ENCODE results near the gene LIN28A. TPM values are rescaled to one million over a fixed set of nuclear protein-coding genes. Genes with fewer than 3 reads are reported as not detected.

LIN28A gene
- total RNA-seq, 1 experiment from 2014 or later: under 0.01 TPM

- peak; percentile 57 for DNase-seq (ENCODE audit: low read depth)
Measured at GRCh38 chr1:26387447-26387846, 23.2 kb upstream of the LIN28A start.

DNA sequence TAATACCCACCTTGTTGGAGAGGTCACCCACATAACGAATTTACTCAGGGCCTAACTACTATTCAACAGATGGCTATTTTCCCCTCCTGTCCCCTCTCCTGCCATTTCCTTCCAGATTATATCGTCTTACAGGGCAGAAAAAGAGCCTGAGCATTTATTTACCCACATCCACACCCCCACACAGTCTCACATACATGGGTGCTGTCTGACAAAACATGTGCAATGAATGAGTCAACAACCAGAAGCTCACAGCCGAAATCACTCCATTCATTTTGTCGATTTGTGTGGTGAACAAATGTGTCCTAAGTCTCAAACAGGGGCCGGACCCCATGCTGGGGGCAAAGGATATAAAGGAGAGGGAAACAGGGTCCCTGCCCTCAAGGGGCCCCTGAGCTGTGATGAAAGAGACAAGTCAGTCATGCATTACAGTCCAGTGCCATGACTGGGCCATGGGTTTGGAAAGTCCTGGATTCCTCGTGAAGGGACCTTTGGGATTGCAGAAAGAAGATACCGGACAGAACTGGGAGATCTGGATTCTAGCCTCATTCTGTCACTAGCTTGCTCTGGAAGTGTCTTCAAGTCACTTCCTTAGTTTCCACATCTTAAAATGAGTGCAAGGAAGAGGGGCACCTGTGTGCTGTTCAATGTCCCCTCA lies 21.7 kb upstream of the LIN28A start:
- DNase-seq (ENCODE audit: low read depth): no peak

DNA sequence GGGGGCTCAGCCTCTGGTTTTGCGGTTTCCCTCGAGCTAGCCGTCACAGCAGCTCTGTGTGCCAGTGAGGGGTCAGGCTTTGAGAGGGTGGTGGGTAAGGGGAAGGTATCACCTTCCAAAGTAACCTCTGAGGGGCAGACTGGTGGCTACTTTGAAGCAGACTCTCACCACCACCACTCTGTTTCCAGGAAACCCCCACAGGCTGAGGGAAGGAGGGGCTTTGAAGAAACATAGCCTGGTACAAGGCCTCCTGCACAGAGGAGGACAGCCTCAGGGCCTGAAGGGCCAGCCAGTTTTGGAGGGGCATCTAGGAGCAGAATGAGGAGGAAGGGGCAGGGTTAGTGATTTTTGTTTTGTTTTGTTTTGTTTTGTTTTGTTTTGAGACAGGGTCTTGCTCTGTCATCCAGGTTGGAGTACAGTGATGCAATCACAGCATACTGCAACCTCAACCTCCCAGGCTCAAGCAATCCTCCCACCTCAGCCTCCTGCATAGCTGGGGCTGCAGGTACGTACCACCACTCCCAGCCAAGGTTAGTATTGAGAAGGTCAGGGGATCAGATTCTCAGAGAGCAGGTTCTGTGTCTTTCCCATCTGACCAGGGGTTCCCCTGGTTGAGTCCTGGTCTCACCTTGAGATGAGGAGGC lies 20.9 kb upstream of the LIN28A start:
- DNase-seq (ENCODE audit: low read depth): no peak

- DNase-seq (ENCODE audit: low read depth): peak; percentile 57
Measured at GRCh38 chr1:26391450-26391849, 19.2 kb upstream of the LIN28A start.

- DNase-seq (ENCODE audit: low read depth): no peak
Measured at GRCh38 chr1:26395754-26396153, 14.9 kb upstream of the LIN28A start.

- no peak for DNase-seq (ENCODE audit: low read depth)
Measured at GRCh38 chr1:26399034-26399433, 11.6 kb upstream of the LIN28A start.

- no peak for DNase-seq (ENCODE audit: low read depth)
Measured at GRCh38 chr1:26401891-26402290, 8.7 kb upstream of the LIN28A start.

DNA sequence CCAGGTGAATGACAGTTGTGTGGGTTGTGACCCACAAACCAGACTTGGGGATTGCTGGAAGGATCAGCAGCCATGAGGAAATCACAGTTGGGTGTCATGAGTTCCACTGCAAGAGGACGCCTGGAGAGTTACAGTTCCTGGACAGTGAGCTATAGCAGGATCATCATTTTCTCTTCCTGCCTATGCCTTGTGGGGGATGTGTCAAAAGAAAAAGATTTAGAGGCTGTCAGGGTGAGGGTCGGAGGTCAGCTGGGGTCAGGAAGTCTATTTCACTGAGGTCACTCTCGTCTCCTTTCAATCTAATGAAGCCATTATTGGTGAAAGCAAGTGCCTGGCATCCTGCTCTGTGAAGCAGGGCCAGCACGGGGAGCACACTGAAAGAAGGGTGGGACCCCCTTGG lies 7.0 kb upstream of the LIN28A start:
- no peak for DNase-seq (ENCODE audit: low read depth)

- DNase-seq (ENCODE audit: low read depth): no peak
Measured at GRCh38 chr1:26404641-26405040, 6.0 kb upstream of the LIN28A start.

GRCh38 chr1:26405281-26405915 lies 5.2 kb upstream of the LIN28A start:
- no peak for DNase-seq (ENCODE audit: low read depth)

DNA sequence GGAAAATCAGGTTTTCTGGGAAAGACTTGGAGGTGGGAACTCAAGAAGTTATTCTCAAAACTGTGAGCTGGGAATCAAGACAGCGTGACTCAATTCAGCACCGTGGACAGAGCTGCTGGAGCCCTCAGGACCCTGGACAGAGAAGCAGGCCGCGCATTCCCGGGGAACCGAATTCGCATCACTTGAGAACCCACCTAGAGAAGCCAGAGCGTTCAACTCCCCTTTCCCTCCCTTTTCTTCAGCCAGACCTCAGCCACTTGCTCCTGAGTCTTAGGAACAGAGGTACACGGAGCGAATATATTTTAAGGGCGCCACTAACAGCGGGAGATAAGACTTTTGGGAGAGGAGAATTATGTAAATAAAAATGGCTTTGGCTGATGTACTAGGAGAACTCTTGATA lies 2.0 kb upstream of the LIN28A start:
- DNase-seq (ENCODE audit: low read depth): peak; percentile 64

DNA sequence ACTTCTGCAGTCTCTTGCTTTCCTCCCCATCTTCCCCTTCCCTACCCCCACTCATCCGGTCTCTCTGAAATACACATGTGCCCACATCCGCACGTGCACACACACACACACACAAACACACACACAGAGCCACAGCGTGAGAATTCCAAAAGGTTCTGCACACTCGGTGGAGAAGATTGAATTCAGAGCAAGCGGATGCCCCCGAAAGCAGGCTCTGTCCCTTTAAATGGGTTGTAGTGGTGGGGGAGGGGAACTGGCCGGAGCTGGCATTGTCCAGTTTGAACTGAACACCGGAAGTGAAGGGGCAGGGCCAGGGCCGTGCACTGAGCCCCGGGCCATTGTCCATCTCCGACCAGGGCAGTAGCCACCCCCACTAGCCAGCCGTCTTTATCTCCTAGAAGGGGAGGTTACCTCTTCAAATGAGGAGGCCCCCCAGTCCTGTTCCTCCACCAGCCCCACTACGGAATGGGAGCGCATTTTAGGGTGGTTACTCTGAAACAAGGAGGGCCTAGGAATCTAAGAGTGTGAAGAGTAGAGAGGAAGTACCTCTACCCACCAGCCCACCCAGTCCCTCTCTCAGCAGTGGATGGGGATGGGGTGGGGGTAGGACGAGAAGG lies 1.3 kb upstream of the LIN28A start:
- DNase-seq (ENCODE audit: low read depth): no peak

DNA sequence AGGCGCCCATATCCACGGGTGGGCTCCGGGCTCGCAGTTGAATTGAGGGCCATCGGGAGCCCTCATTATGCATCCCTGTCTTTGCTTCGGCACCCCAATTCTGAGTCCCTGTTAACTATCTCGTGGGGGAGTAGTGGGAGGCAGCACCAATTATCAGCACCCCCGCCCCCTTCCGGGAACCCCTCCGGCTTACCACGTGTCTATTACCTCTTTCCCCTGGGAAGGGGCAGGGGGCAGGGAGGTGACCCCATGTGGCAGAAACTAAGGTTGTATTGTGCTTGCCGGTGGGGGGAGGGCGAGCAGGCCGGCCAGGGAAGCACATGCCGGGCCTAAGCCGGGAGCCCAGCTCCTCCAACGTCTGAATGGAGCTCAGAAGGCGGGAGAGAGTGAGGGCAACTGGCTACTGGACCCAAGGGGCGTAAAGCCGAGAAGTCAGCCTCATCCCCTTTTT lies 1.0 kb downstream of the LIN28A start:
- DNase-seq (ENCODE audit: low read depth): no peak

GRCh38 chr1:26412180-26412840 lies 1.7 kb downstream of the LIN28A start:
- DNase-seq (ENCODE audit: low read depth): no peak

DNA sequence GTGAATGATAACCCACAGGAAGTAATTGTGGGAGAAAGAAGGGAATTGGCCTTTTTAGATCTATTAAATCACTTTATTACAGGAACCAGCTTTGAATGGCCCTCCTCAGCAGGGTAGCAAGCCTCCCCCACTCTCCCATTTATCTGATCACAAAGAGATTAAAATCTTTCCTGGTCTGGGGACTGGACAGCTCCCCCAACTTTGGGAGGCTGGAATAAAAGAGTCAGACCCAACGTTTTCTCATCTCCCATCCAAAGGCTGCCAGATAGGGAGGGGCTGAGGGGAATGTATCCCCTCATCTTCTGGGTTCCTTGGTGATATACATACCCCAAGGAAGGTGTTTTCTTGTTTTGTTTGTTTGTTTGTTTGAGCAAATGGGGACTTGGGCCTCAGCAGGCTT lies 2.4 kb downstream of the LIN28A start:
- no peak for DNase-seq (ENCODE audit: low read depth)

DNA sequence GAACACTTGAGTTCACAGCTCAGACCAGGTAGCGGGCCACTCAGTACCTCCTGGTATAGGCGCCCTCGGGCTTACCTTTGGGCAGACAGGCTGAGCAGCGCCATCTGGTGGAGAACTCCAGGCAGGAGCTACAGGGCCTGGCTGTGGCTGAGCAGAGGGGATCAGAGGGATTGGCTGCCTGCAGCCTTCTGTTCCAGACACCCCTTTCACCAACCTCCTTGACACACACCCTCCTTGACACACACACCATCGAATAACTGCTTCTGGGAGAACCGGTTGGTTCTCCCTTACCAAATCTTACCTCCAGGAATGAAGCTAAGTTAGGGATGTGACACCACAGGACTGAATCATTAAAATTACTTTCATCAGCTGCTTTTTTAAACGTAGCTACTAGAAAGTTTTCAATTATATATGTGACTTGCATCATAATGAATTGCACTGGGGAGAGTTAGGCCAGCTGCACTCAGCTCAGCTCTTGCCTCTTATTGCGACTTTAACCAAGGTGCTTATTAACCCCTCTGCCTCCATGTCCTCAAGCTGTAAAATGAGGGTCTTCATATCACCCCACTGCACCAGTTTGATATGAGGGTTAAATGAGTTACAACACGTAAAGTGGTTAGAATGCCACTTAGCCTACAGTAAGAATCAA lies 6.6 kb downstream of the LIN28A start:
- DNase-seq (ENCODE audit: low read depth): peak; percentile 35

GRCh38 chr1:26418865-26419349 lies 8.3 kb downstream of the LIN28A start:
- DNase-seq (ENCODE audit: low read depth): no peak

DNA sequence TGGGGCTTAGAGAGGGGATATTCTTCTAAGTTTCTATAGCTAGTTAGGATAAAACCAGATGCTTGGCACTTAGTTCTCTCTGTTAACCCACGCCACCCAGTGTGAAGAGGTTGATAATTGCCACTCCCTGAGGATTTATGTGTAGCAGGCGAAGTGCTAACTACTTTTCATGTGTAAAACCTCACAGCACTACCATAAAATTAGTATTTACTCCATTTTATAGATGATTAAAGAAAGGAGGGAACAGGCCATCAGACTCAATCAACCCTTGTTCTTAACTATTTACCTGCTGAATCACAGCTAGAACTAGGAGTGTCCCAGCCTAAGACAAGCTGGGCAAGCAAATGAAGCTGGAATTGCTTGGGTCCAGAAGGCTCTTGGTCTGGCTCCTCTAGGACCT lies 8.9 kb downstream of the LIN28A start:
- no peak for DNase-seq (ENCODE audit: low read depth)

DNA sequence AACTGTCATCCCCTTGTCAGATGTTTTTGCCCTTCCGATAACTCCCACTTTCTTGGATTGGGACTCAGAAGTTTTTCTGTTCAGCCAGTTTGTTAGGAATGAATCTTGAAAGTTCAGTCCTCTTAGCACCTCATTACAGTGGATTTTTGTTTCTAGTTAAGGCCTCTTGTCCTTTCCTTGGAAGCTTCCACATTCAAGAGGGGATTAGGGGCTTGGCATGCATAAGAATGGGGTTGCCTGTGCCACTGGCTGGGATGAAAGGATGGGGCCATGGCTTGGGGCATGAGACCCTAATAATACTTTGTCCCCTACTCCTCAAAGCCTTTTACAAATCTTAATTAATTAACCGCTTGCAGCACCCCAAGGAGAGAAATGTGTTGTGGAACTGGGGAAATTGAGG lies 19.1 kb downstream of the LIN28A start:
- DNase-seq (ENCODE audit: low read depth): no peak

- peak; percentile 97 for DNase-seq (ENCODE audit: low read depth)
Measured at GRCh38 chr1:26431979-26432695, 21.5 kb downstream of the LIN28A start, which contains the start of gene DHDDS. Gene DHDDS, plus strand, starts transcription at chr1:26432321. Its CDS starts 625 bp downstream, at chr1:26432946.

GRCh38 chr1:26432793-26433192 lies 22.2 kb downstream of the LIN28A start:
- DNase-seq (ENCODE audit: low read depth): no peak
